H1 (cell line): ENCODE data around the gene SARNP. TPM values are rescaled to one million over a fixed set of nuclear protein-coding genes. Genes with fewer than 3 reads are reported as not detected.

ENCODE experiments used
- CTCF ChIA-PET: fragments of 300-600 bp; sonication (Branson Sonifier 250); formaldehyde crosslinking; loops from one replicate; lab custom pipeline; 2021; ENCODE audit not compliant: partially characterized antibody; lab: Charles Lee
- POLR2A ChIA-PET: fragments of 300-600 bp; sonication (Branson Sonifier 250); formaldehyde crosslinking; loops from one replicate; lab custom pipeline; 2021; ENCODE audit warnings: inconsistent platforms; ENCODE audit not compliant: partially characterized antibody; lab: Charles Lee
- DNase-seq, 2 experiments: peaks; one replicate each; pipeline versions ENCODE4 v3.0.0 to v3.0.0-alpha.2; 2010 to 2022; ENCODE audit warnings: low spot score in 2 of 2, low read depth in 1 of 2, mixed read lengths in 1 of 2
- FAIRE-seq: peaks from 2 replicates; lab custom pipeline; 2011; peaks lifted over from hg19 to GRCh38; lab: Jason Lieb, UNC
- H2AFZ ChIP-seq: 2 replicates; pipeline ENCODE4 v1.8.1; 2012; ENCODE audit warnings: low read length, inconsistent platforms
- H2AK5ac ChIP-seq: 2 replicates; pipeline ENCODE4 v1.6.1; 2013; ENCODE audit warnings: low read depth, low read length
- H2BK120ac ChIP-seq: replicated peaks from 2 replicates; pipeline ENCODE3; 2013; ENCODE audit warnings: low read depth, low read length, inconsistent platforms
- H2BK12ac ChIP-seq: 2 replicates; pipeline ENCODE4 v1.6.1; 2013; ENCODE audit warnings: low read depth, low read length
- H2BK15ac ChIP-seq: 2 replicates; pipeline ENCODE4 v1.6.1; 2013; ENCODE audit warnings: low read length
- H2BK20ac ChIP-seq: 2 replicates; pipeline ENCODE4 v1.6.1; 2013; ENCODE audit warnings: low read length
- H2BK5ac ChIP-seq: 2 replicates; pipeline ENCODE4 v1.6.1; 2013; ENCODE audit warnings: low read depth, low read length
- H3K14ac ChIP-seq: 2 replicates; pipeline ENCODE4 v1.6.1; 2013; ENCODE audit warnings: inconsistent platforms; ENCODE audit not compliant: insufficient read length
- H3K18ac ChIP-seq: 2 replicates; pipeline ENCODE4 v1.6.1; 2013; ENCODE audit warnings: low read length; ENCODE audit errors: extremely low read depth
- H3K23ac ChIP-seq: 2 replicates; pipeline ENCODE4 v1.6.1; 2013; ENCODE audit warnings: inconsistent platforms; ENCODE audit not compliant: insufficient read length
- H3K23me2 ChIP-seq: 2 replicates; pipeline ENCODE4 v1.6.1; 2013; ENCODE audit warnings: low read depth, low read length
- H3K27ac ChIP-seq: 2 replicates; pipeline ENCODE4 v1.6.1; 2011; ENCODE audit warnings: low read depth, low read length, inconsistent platforms
- H3K27me3 ChIP-seq, 4 experiments: replicated peaks in 1 of 4; 1 replicate in 1 of 4; 2 replicates in 3 of 4; pipeline versions ENCODE4 v1.6.1 to v1.8.1; 2011 to 2013; ENCODE audit warnings: low read length in 3 of 4, mild to moderate bottlenecking in 3 of 4, inconsistent platforms in 2 of 4, mixed read lengths in 2 of 4, moderate library complexity in 1 of 4; ENCODE audit not compliant: control insufficient read depth in 3 of 4, insufficient read depth in 3 of 4; ENCODE audit errors: extremely low read depth in 1 of 4
- H3K36me3 ChIP-seq, 4 experiments: 2 replicates each; pipeline versions ENCODE4 v1.6.1 to v1.8.1; 2011 to 2013; ENCODE audit warnings: mild to moderate bottlenecking in 4 of 4, low read length in 3 of 4, moderate library complexity in 2 of 4, control low read depth in 1 of 4, inconsistent platforms in 1 of 4; ENCODE audit not compliant: insufficient read depth in 4 of 4, control insufficient read depth in 2 of 4
- H3K4ac ChIP-seq: replicated peaks from 2 replicates; pipeline ENCODE3; 2013; ENCODE audit warnings: low read length, low read depth, mixed read lengths, inconsistent platforms; ENCODE audit not compliant: insufficient read length
- H3K4me1 ChIP-seq, 4 experiments: replicated peaks in 1 of 4; 1 replicate in 1 of 4; 2 replicates in 3 of 4; pipeline versions ENCODE4 v1.6.1 to v1.8.1; 2011 to 2013; ENCODE audit warnings: low read length in 3 of 4, inconsistent platforms in 2 of 4, mixed read lengths in 1 of 4; ENCODE audit not compliant: insufficient read depth in 4 of 4, control insufficient read depth in 3 of 4
- H3K4me2 ChIP-seq, 2 experiments: 2 replicates each; pipeline versions ENCODE4 v1.6.1 to v1.8.1; 2011 to 2013; ENCODE audit warnings: low read depth in 2 of 2, low read length in 2 of 2, control low read depth in 1 of 2, inconsistent platforms in 1 of 2, mild to moderate bottlenecking in 1 of 2; ENCODE audit not compliant: insufficient read depth in 1 of 2
- H3K4me3 ChIP-seq, 4 experiments: fragments of 200-600, 300-600 bp in 1 of 4; sonication (generic), shearing (Covaris generic), sonication (Bioruptor Twin) in 1 of 4; 2 replicates each; pipeline versions ENCODE4 v1.5.1 to v1.8.1; 2011 to 2016; ENCODE audit warnings: low read length in 4 of 4, low read depth in 3 of 4, control low read depth in 2 of 4, inconsistent platforms in 2 of 4, mild to moderate bottlenecking in 2 of 4, mixed read lengths in 1 of 4, moderate library complexity in 1 of 4; ENCODE audit not compliant: insufficient read depth in 2 of 4; ENCODE audit errors: extremely low read depth in 1 of 4
- H3K56ac ChIP-seq: replicated peaks from 2 replicates; pipeline ENCODE3; 2013; ENCODE audit warnings: low read depth, mild to moderate bottlenecking, mixed read lengths, low read length, inconsistent platforms; ENCODE audit not compliant: insufficient read length
- H3K79me1 ChIP-seq: 2 replicates; pipeline ENCODE4 v1.6.1; 2013; ENCODE audit warnings: low read depth, low read length, control low read depth
- H3K79me2 ChIP-seq, 2 experiments: 2 replicates each; pipeline versions ENCODE4 v1.6.1 to v1.8.1; 2012 to 2013; ENCODE audit warnings: low read length in 2 of 2, mild to moderate bottlenecking in 2 of 2, inconsistent platforms in 1 of 2; ENCODE audit not compliant: insufficient read depth in 2 of 2, control insufficient read depth in 1 of 2
- H3K9ac ChIP-seq, 4 experiments: replicated peaks in 1 of 4; 1 replicate in 1 of 4; 2 replicates in 3 of 4; pipeline versions ENCODE4 v1.6.1 to v1.8.1; 2011 to 2013; ENCODE audit warnings: low read depth in 3 of 4, low read length in 3 of 4, control low read depth in 2 of 4, mild to moderate bottlenecking in 2 of 4, moderate library complexity in 2 of 4, inconsistent platforms in 1 of 4; ENCODE audit errors: extremely low read depth in 1 of 4
- H3K9me3 ChIP-seq, 2 experiments: 2 replicates each; pipeline versions ENCODE4 v1.6.1 to v1.8.1; 2012 to 2013; ENCODE audit warnings: mild to moderate bottlenecking in 2 of 2, moderate library complexity in 2 of 2, control low read depth in 1 of 2, inconsistent platforms in 1 of 2, low read depth in 1 of 2, low read length in 1 of 2, mixed read lengths in 1 of 2; ENCODE audit not compliant: insufficient read depth in 2 of 2
- H4K20me1 ChIP-seq, 2 experiments: replicated peaks in 1 of 2; 2 replicates each; pipeline versions ENCODE3 to v1.8.1; 2011 to 2013; ENCODE audit warnings: inconsistent platforms in 2 of 2, low read length in 2 of 2, mild to moderate bottlenecking in 1 of 2; ENCODE audit not compliant: insufficient read depth in 2 of 2, control insufficient read depth in 1 of 2
- H4K5ac ChIP-seq: 2 replicates; pipeline ENCODE4 v1.6.1; 2013; ENCODE audit warnings: low read length, low read depth, mixed read lengths, inconsistent platforms; ENCODE audit not compliant: insufficient read length
- H4K8ac ChIP-seq: 2 replicates; pipeline ENCODE4 v1.8.0; 2013; ENCODE audit warnings: mild to moderate bottlenecking, moderate library complexity, low read length, inconsistent platforms; ENCODE audit not compliant: insufficient read depth; ENCODE audit errors: extremely low read depth
- H4K91ac ChIP-seq: replicated peaks from 2 replicates; pipeline ENCODE3; 2013; ENCODE audit warnings: low read length, mixed read lengths, inconsistent platforms; ENCODE audit not compliant: insufficient read length
- JUN ChIP-seq: IDR thresholded peaks from 2 replicates; pipeline ENCODE4 v1.6.1; 2011; ENCODE audit warnings: low read depth, mild to moderate bottlenecking, improper control_type of control experiment, low read length
- JUND ChIP-seq: IDR thresholded peaks from 2 replicates; pipeline ENCODE4 v1.6.1; 2011; ENCODE audit warnings: mild to moderate bottlenecking, improper control_type of control experiment, low read length
- WGBS, 2 experiments: shearing (Covaris generic) in 1 of 2; methylation state at CpG; one replicate each; pipeline versions ENCODE4 v1.1.6 to v1.1.7; 2013 to 2015; ENCODE audit warnings: low lambda C conversion rate in 2 of 2, mixed read lengths in 2 of 2, inconsistent platforms in 1 of 2, low coverage in 1 of 2, missing lambda C conversion rate in 1 of 2; ENCODE audit not compliant: insufficient replicate concordance in 2 of 2, insufficient coverage in 1 of 2, insufficient read length in 1 of 2; ENCODE audit errors: extremely low coverage in 1 of 2, missing lambda C conversion rate in 1 of 2; 5-methylcytosine and 5-hydroxymethylcytosine counted together
- polyA plus RNA-seq, 7 experiments: library from polyadenylated mRNA; depleted of rRNA in 3 of 7; stranded (reverse) in 5 of 7; unstranded in 2 of 7; fragments of >200 nt in 5 of 7; fragments of 200-250 nt in 2 of 7; gene quantifications; 1 replicate in 5 of 7; 2 replicates in 1 of 7; 4 replicates in 1 of 7; pipeline versions ENCODE4 v1.2.1 to v1.2.3, GENCODE V29; 2011 to 2013; ENCODE audit warnings: missing spikeins in 2 of 7, mixed read lengths in 2 of 7
- total RNA-seq: library from RNA; stranded (reverse); fragmentation: NEBNext Ultra II Directional; extraction: Animal tissue kit (Norgen Biotek cat#: 25700); gene quantifications from 2 replicates; pipeline ENCODE4 v1.2.1, GENCODE V29; 2021

The SARNP gene
- total and polyA plus RNA-seq, 2 of the 8 experiments (the other 6 are each of a cell fraction or from before 2014, with no cell fraction given): 114 to 226 TPM

DNA sequence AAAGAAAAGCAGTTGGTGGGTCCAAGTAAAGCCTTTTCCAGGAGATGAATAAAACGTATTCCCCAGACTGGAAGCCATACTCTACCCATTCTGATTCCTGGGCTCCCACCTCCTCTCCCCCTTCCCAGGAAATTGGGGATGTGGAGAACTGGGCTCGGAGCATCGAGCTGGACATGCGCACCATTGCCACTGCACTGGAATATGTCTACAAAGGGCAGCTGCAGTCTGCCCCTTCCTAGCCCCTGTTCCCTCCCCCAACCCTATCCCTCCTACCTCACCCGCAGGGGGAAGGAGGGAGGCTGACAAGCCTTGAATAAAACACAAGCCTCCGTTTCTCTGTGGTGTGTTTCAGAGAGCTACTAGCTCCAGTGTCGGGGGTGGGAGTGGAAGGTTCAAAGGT lies 98.2 kb downstream of the SARNP start:
- Histone ChIP-seq H3K36me3 (peaks cover 3 to 9% (median 5%) of the 10 kb centered on the region in 4 experiments; a peak in 4 of 8 replicates), H3K9me3 (no peaks in the 10 kb centered on the region), H3K4me2 (no peak overlapping the region; a peak in 1 of 4 replicates), H2AFZ (no peak overlapping the region), H2BK15ac (no peak overlapping the region), H3K23ac (no peak overlapping the region), H4K91ac (no peak overlapping the region), H2AK5ac (0 out of 2 replicates have a peak overlapping the region, but pooled peaks have one; percentile 19), H3K79me2 (peaks cover 0 to 9% of the 10 kb centered on the region in 2 experiments; a peak in 1 of 4 replicates), H3K9ac (no peak overlapping the region), H3K18ac (no peak overlapping the region), H3K56ac (no peak overlapping the region), H2BK12ac (no peak overlapping the region), H4K20me1 (peaks cover 4 to 5% of the 10 kb centered on the region in 2 experiments), H2BK120ac (no peak overlapping the region), H3K4ac (no peak overlapping the region), H3K4me3 (no peak overlapping the region), H3K27ac (no peak overlapping the region), H3K79me1 (peaks cover 5% of the 10 kb centered on the region), H3K23me2 (peaks cover 12% of the 10 kb centered on the region), H2BK5ac (no peak overlapping the region), H4K5ac (no peak overlapping the region), H3K27me3 (no peaks in the 10 kb centered on the region), H4K8ac (no peak overlapping the region), H2BK20ac (no peak overlapping the region), H3K4me1 (peaks cover 10 to 27% (median 19%) of the 10 kb centered on the region in 4 experiments), H3K14ac (no peak overlapping the region)
- POLR2A ChIA-PET: interaction anchor here (0.8 to 8.3 kb wide), 6 partner anchors 11 to 38 kb away, joined by 3 to 103 read pairs (median 5); partner anchors contain the start of genes CD63 and ITGA7
- DNase-seq (no peak), FAIRE-seq (no peak)
- WGBS, 2 experiments: 82% methylated on average over 7 of the region's 7 CpGs; no CpG with 5 or more reads in 1 of the 2 experiments
- CTCF ChIA-PET: interaction anchor here (1.0 to 11.1 kb wide), 15 partner anchors 8 to 102 kb away, joined by 3 to 229 read pairs (median 6); partner anchors contain the start of genes CD63 and ITGA7
- no peak for TF ChIP-seq JUN
- no peak for TF ChIP-seq JUND
